NCI-H82 treated with DMSO at 0.1 percent for 48 hours (cell line): ENCODE data around the gene CNN2.

Experiments
- DNase-seq: peaks from one replicate; lab custom pipeline; 2025; ENCODE audit not compliant: unreplicated experiment; lab: John Stamatoyannopoulos, UW

Gene CNN2

DNA sequence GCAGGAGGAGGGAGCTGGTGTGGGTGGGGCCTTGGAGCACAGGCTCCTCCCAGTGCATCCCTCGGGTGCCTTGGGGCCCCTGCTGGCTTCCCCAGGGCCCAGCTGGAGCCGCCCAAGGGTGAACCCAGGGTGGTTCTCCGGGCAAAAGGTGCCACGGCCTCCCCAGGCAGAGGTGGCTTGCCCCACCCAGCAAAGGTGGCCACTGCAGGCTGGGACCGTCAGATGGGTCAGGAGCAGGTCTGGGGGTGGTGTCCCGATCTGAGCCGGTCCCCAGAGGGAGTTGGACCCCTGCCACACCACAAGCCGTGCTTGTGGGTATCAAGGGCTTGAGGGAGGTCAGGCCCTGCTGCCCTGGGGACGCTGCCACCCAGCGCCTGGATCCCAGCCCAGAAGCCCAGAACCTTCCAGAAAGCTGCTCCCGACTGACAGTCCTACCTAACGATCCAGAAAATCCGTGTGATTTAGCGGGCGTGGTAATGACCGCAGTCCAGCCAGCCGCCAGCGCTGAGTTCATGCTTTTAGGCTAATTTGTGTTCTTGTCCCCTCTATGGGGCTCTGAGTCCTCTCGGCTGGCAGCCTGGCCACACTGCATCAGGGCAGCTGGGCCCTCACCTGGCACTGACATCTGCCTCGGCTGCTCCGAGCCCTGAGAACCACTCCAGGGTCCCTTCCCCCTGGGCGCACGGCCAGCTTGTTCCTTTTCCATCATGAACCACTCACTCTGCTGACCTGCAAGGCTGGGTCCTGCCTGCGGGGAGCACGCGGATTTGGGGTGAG, 31.2 kb upstream of the CNN2 start:
- DNase-seq, result no peak

DNA sequence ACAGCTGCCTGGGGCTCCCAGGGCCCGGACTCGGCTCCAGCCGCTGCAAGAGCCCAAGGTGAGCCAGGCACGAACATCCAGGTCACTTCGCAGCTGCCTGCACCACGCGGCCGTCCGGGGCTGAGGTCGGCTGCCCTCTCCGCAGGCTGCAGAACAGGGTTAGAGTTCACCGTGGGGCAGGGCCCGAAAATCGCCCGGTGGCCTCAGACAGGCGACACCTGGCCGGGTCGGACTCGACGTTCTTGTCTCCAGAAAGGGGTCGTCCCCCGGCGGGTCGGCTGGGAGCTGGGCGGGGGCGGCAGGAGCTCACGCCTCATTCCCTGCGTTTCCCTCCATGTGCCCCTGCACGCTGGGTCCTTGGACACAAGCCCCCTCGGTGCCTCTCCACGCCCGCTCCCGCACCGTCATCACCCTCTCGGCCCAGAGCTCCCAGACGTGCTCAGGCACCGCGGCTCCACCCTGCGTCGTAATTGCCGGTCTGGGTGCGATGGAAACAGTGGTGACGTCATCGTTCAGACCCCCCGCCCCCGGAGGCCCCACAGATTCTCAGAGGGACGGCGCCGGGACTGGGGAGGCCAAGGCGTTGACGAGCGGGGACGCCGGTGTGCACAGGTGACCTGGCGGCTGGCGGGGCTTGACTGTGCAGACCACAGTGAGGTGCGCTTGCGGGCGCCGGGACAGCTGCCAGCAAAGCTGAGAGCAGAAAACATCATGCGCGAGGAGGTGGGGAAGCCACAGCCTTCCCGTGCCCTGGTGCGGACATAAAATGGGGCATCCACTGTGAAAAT, 30.2 kb upstream of the CNN2 start:
- DNase-seq, result peak; percentile 3

GRCh38 chr19:998064-998463, 28.3 kb upstream of the CNN2 start:
- no peak for DNase-seq

- DNase-seq, result no peak
Observed at GRCh38 chr19:999379-999719, 27.1 kb upstream of the CNN2 start.

DNA sequence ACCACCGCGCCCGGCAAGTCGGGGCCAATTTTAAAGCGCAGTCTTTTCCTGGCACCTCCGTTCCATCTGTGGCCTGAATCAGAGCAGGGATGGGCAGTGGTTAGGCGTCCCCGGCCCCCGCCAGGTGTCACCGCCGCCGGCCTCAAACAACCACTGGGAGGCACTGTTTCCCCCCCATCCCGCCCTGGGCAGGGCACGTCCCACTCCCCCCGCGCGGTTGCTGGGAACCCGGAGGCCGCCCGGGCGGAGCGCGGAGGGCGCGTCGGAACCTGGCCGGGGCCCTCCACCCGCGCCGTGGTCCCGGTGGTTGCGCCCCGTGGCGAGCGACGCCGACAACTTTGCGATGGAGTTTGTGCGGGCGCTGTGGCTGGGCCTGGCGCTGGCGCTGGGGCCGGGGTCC, 26.3 kb upstream of the CNN2 start, which contains the start of gene GRIN3B:
Gene GRIN3B (plus strand): TSS at position 325 of the 400 bp plus-strand sequence. CDS start 19 bp downstream, at position 344.
- no peak for DNase-seq

DNA sequence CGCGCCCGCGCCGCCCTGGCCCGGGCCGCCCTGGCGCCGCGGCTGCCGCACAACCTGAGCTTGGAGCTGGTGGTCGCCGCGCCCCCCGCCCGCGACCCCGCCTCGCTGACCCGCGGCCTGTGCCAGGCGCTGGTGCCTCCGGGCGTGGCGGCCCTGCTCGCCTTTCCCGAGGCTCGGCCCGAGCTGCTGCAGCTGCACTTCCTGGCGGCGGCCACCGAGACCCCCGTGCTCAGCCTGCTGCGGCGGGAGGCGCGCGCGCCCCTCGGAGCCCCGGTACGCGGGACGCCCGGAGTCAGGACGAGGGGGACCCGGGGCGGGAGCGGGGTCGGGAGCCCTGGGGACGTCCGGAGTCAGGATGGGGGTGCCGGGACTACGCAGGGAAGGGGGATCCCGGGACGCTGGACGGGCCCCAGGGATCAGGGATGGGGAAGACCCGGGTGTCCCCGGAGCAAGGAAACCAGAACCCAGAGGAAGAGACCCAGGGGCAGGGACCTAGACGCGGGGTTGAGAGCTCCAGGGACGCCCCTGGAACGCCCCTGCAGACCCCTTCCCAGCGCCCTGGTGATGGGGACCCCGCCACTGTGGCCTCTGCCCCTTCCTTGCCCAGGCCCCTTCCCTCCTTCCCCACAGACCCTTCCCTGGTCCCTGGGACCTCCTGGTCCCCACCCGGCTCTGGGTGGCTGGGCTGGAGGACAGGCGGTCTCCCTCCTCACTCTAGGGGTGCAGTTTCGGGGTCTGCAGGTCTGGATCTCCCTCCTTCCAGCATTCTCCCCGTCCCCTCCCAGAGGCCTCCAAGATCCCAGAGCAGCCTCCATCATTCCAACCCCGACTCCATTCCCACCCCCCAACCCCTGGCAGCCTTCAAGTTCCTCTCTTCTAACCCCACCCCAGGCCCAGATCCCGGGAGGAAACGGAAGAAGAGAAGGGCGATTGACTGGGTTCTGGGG, 25.5 kb upstream of the CNN2 start:
- DNase-seq, result no peak

- DNase-seq, result no peak
Observed at GRCh38 chr19:1001538-1002166, 24.8 kb upstream of the CNN2 start.

GRCh38 chr19:1002600-1002999, 23.8 kb upstream of the CNN2 start:
- DNase-seq, result no peak

DNA sequence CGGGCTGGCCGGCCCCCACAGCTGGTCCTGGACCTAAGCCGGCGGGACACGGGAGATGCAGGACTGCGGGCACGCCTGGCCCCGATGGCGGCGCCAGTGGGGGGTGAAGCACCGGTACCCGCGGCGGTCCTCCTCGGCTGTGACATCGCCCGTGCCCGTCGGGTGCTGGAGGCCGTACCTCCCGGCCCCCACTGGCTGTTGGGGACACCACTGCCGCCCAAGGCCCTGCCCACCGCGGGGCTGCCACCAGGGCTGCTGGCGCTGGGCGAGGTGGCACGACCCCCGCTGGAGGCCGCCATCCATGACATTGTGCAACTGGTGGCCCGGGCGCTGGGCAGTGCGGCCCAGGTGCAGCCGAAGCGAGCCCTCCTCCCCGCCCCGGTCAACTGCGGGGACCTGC, 23.1 kb upstream of the CNN2 start:
- DNase-seq, result no peak

DNA sequence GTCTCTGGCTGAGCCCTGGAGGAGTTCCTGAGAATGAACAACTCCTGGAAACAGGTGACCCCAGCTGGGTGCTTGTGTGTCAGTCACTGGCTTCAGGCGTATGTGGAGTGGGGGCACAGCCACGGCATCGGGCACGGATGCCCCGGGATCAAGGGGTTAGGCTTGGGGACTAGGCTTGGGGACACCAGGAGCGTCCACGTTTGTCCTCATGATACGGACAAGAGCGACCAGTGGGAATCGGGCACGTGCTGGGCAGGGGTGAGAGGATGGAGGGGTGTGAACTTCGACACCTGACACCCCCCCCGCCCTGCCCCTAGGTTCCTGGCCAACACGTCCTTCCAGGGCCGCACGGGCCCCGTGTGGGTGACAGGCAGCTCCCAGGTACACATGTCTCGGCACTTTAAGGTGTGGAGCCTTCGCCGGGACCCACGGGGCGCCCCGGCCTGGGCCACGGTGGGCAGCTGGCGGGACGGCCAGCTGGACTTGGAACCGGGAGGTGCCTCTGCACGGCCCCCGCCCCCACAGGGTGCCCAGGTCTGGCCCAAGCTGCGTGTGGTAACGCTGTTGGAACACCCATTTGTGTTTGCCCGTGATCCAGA, 22.1 kb upstream of the CNN2 start:
- no peak for DNase-seq

- no peak for DNase-seq
Observed at GRCh38 chr19:1004803-1005664, 21.4 kb upstream of the CNN2 start.

DNA sequence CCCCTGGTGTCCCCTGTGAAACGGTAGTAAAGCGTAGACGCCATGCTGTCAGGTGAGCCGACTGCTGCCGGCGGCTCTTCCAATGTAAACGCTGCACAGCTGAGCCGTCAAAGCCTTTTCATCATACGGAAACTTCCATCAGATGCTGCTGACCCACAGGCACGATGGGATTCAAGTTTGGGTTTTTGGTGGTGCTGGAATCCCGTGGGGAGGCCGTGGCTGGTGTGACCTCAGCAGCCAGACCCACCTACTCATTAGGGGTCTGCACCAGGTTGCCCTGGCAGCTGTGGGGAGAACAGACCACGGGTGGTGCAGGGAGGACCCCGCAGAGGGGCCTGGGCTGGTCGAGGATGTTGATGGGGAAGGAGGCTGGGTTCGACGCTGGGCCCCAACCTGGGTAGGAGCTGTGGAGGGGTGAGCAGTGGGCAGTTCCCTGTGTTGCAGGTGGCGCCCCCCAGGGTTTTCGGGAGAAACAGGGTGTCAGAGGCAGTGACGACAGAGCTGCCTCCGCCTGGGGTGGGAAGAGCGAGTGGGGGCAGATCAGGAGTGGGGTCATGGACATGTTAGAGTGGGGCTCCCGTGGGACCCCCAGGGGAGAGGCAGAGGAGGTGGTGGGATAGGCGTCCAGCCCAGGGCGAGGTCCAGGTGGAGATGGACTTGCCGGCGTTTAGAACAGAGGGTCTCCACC, 19.6 kb upstream of the CNN2 start:
- no peak for DNase-seq

GRCh38 chr19:1007399-1008251, 18.8 kb upstream of the CNN2 start:
- no peak for DNase-seq

DNA sequence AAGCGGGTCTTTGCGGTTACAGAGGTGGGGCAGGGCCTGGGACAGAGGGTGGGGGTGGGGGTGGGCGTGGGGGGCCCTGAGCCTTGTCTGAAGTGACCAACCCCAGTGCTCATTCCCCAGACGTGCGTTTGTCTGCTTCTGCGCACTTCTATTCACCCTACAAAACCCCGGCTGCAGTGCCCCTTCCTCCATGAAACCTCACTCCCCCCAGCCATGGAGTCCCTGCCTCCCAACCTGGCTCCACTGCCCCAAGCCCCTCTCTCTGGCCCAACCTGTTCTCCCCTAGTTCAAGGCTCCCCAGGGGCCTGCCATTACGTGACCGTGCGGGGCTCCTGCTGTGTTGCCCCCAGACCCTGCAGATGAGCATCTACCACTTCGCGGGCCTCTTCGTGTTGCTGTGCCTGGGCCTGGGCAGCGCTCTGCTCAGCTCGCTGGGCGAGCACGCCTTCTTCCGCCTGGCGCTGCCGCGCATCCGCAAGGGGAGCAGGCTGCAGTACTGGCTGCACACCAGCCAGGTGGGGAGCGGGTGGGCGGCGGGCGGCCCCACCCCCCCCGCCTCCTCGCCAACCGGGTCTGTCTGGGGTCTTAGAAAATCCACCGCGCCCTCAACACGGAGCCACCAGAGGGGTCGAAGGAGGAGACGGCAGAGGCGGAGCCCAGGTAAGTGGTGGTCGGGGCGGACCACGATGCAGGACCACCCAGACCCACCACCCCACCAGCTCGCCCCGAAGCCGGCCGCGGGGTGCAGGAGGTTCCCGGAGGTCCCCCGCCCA, 18.0 kb upstream of the CNN2 start:
- DNase-seq, result no peak

DNA sequence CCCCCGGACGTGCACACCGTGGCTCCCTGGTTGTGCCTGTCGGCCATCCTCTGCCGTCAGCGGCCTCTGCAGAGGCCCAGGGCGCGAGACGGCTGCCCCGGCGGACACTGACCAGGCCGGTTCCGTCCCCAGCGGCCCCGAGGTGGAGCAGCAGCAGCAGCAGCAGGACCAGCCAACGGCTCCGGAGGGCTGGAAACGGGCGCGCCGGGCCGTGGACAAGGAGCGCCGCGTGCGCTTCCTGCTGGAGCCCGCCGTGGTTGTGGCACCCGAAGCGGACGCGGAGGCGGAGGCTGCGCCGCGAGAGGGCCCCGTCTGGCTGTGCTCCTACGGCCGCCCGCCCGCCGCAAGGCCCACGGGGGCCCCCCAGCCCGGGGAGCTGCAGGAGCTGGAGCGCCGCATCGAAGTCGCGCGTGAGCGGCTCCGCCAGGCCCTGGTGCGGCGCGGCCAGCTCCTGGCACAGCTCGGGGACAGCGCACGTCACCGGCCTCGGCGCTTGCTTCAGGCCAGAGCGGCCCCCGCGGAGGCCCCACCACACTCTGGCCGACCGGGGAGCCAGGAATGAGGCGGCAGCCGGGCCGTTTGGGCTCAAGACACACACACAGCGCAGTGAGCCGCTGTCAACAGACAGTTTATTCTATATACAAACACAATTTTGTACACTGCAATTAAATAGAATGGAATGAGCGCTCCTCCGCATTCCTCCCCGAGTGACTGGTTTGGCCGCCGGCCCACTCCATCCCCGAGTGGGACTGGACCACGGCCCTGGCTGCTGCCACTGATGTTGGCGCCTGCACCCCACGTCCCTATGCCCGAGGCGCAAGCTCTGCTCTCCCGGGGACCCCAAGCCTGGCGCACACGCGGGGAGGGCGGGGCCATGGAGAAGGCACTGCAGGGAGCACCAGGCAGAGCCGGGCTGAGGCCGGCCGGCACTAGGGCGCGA, 17.1 kb upstream of the CNN2 start:
- DNase-seq, result no peak

- DNase-seq, result no peak
Observed at GRCh38 chr19:1009981-1010538, 16.3 kb upstream of the CNN2 start.
